Smooth muscle cell of bladder (primary cell): ENCODE measurements around the gene DZIP1L. TPM values are rescaled to one million over a fixed set of nuclear protein-coding genes. Genes with fewer than 3 reads are reported as not detected.

Experiments
- total RNA-seq: library from RNA; depleted of rRNA; stranded (reverse); fragments of >200 nt; gene quantifications from 2 replicates; pipeline ENCODE4 v1.2.3, GENCODE V29; 2014

Gene DZIP1L, protein sequence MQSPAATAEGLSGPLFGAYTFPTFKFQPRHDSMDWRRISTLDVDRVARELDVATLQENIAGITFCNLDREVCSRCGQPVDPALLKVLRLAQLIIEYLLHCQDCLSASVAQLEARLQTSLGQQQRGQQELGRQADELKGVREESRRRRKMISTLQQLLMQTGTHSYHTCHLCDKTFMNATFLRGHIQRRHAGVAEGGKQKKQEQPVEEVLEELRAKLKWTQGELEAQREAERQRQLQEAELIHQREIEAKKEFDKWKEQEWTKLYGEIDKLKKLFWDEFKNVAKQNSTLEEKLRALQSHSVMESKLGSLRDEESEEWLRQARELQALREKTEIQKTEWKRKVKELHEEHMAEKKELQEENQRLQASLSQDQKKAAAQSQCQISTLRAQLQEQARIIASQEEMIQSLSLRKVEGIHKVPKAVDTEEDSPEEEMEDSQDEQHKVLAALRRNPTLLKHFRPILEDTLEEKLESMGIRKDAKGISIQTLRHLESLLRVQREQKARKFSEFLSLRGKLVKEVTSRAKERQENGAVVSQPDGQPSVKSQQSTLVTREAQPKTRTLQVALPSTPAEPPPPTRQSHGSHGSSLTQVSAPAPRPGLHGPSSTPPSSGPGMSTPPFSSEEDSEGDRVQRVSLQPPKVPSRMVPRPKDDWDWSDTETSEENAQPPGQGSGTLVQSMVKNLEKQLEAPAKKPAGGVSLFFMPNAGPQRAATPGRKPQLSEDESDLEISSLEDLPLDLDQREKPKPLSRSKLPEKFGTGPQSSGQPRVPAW
- total RNA-seq = 21.2 and 29.4 TPM in 2 replicates

DNA sequence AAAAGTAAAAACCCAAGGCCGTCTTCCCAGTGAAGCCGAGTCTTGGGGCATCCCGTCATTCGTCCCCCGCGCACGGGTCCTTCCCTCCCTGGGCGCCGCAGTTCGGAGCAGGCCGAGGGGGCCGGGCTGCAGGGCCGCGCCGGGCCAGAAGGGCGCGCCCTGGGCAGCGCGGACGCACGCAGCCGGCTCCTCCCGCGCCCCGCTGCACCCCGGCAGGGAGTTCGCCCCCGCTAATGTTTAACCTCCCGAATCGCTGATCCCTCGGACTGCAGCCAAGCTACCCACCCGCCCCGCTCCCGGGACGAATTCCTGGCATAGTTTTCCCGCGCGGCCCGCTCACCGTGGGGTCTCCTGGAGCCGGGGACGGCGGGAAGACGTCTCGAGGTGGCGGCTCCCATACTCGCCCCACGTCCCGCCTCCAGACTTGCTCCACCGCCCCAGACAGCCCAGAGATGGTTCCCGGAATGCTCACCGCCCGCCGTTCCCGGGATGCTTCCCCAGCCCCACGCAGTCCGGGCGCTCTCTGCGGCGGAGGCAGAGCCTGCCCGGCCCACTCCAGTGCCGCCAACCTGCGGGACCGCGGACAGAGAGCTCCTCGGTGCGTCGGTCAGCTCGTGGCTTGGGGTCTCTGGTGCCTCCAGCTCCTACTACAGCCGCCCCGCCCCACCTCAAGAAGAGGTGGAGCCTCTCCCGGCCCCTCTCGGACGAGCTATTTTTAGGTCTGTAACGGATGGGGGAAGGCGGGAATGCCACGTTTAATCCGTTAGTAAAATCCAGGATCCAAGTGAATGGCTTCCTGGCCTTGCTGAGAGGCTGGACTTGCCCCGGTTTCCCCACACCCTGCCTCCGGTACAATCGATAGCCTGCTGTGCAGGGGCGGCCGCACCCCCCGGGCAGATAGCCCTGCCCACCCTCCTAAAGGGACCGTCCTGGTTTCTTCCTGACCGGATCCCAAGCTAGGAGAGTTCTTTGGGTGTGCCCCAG lies at the start of gene DZIP1L:
Gene DZIP1L (minus strand): TSS at position 621 of the 984 bp plus-strand sequence. CDS start 11,637 bp downstream, outside the sequence.

DNA sequence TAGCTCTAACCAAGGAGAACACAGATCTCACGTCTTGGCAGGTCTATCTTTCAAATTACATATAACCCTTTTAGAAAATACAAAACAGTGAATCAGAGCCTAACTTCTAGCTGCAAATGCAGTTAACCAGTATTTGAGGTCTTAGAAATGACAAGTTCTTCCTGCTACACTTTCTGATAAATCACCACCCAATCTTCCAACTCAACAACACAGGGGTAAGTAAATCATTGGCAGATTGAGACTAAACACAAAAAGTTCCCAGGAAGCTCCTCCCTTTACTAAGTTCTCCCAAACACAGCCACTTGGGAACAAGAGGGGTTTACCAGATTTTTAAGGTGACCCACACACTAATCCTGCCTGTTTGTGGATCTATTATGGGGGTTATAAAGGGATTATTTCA lies 16.8 kb upstream of the DZIP1L start, which contains the start of gene A4GNT:
Gene A4GNT (minus strand): TSS at position 152 of the 400 bp plus-strand sequence. CDS start 1,134 bp downstream, outside the sequence.

Other genes starting within 250 kb of the DZIP1L start
- gene CLDN18, start 105.4 kb downstream of the DZIP1L start, total RNA-seq = not detected in 2 replicates
- not detected in 2 replicates for gene A4GNT, start 16.8 kb upstream of the DZIP1L start, total RNA-seq
- 11.4 and 14.5 TPM in 2 replicates for gene DBR1, start 59.3 kb upstream of the DZIP1L start, total RNA-seq
- 34.1 and 35.9 TPM in 2 replicates for gene ARMC8, start 71.7 kb upstream of the DZIP1L start, total RNA-seq
- 0.09 TPM in 1 of 2 replicates, not detected in the other for gene NME9, start 214.2 kb upstream of the DZIP1L start, total RNA-seq
- 37.0 and 67.5 TPM in 2 replicates for gene MRAS, start 233.0 kb upstream of the DZIP1L start, total RNA-seq